Keratinocyte (primary cell): ENCODE data around the gene AGAP1.

Experiments
- CTCF ChIP-seq, 3 experiments: IDR thresholded peaks in 1 of 3; conservative IDR thresholded peaks in 1 of 3; optimal IDR thresholded peaks in 1 of 3; 2 replicates in 2 of 3; 3 replicates in 1 of 3; pipeline versions ENCODE3 to v1.5.1; 2011; ENCODE audit warnings: low read length in 3 of 3, mild to moderate bottlenecking in 3 of 3, moderate library complexity in 2 of 3, control low read depth in 1 of 3, inconsistent platforms in 1 of 3; ENCODE audit not compliant: insufficient read depth in 2 of 3; ENCODE audit errors: extremely low read depth in 1 of 3
- EZH2 ChIP-seq: IDR thresholded peaks from one replicate; pipeline ENCODE4 v1.6.1; 2012; ENCODE audit warnings: inconsistent platforms, mild to moderate bottlenecking, low read length, moderate library complexity

GRCh38 chr2:235851828-235852525 is 358.1 kb downstream of the AGAP1 start:
- TF ChIP-seq CTCF (optimal IDR thresholded peaks at IDR 0.05 in 1 of 3, IDR thresholded peaks at IDR 0.05 in 1 of 3, conservative IDR thresholded peaks at IDR 0.05 in 1 of 3; ENCODE audit: extremely low read depth in 1 of 3, insufficient read depth in 2 of 3, low read length in 3 of 3) (no peak), EZH2 (no peak)
